Activated T-helper 17 cell treated with anti-CD3 and anti-CD28 coated beads, Interleukin-2, amount 50 U/mL, for 72 hours (primary cell): ENCODE data around the gene PLEKHH3. TPM values are rescaled to one million over a fixed set of nuclear protein-coding genes. Genes with fewer than 3 reads are reported as not detected.

Experiments
- total RNA-seq, 2 donors: library from RNA; stranded (reverse); gene quantifications; one replicate each; pipeline ENCODE4 v1.2.3, GENCODE V29; 2022

PLEKHH3 gene
- total RNA-seq, 2 donors from 2014 or later, result 0.61 to 1.5 TPM

Other genes with a start within 250 kb of the PLEKHH3 start
- gene ATP6V0A1, start 218.1 kb downstream of the PLEKHH3 start, total RNA-seq, result 10 to 100 TPM; 14.6 to 44.3 TPM
- gene NAGLU, start 140.8 kb downstream of the PLEKHH3 start, total RNA-seq, result 10 to 100 TPM in 1 of 2 donors, 1 to 10 TPM in 1; 8.4 to 11.0 TPM
- gene HSD17B1, start 124.1 kb downstream of the PLEKHH3 start, total RNA-seq, result under 1 TPM; 0.82 to 0.90 TPM
- 100 to 1,000 TPM in 1 of 2 donors, 10 to 100 TPM in 1; 76.7 to 108 TPM for gene COASY, start 114.8 kb downstream of the PLEKHH3 start, total RNA-seq
- gene MLX, start 109.9 kb downstream of the PLEKHH3 start, total RNA-seq, result 10 to 100 TPM; 46.2 to 57.8 TPM
- 10 to 100 TPM; 25.9 to 34.2 TPM for gene PSMC3IP, start 99.3 kb downstream of the PLEKHH3 start, total RNA-seq
- gene RETREG3, start 67.6 kb downstream of the PLEKHH3 start, total RNA-seq, result 10 to 100 TPM; 38.5 to 50.7 TPM
- gene TUBG1, start 67.3 kb downstream of the PLEKHH3 start, total RNA-seq, result 10 to 100 TPM; 55.8 to 88.4 TPM
- 10 to 100 TPM in 1 of 2 donors, 1 to 10 TPM in 1; 7.5 to 15.7 TPM for gene TUBG2, start 17.7 kb downstream of the PLEKHH3 start, total RNA-seq
- gene CCR10, start 4.8 kb upstream of the PLEKHH3 start, total RNA-seq, result 1 to 10 TPM in 1 of 2 donors, under 1 TPM in 1; 0.82 to 1.1 TPM
- gene CNTNAP1, start 5.5 kb upstream of the PLEKHH3 start, total RNA-seq, result 1 to 10 TPM in 1 of 2 donors, under 1 TPM in 1; 0.61 to 2.8 TPM
- gene EZH1, start 68.0 kb upstream of the PLEKHH3 start, total RNA-seq, result 10 to 100 TPM; 35.3 to 69.1 TPM
- not detected for gene RAMP2, start 84.2 kb upstream of the PLEKHH3 start, total RNA-seq
- gene VPS25, start 96.5 kb upstream of the PLEKHH3 start, total RNA-seq, result 10 to 100 TPM; 39.3 to 47.5 TPM
- 1 to 10 TPM in 1 of 2 donors, under 1 TPM in 1; 0.41 to 1.5 TPM for gene WNK4, start 103.6 kb upstream of the PLEKHH3 start, total RNA-seq
- gene COA3, start 121.7 kb upstream of the PLEKHH3 start, total RNA-seq, result 10 to 100 TPM; 18.6 to 31.2 TPM
- gene CNTD1, start 121.9 kb upstream of the PLEKHH3 start, total RNA-seq, result under 1 TPM in 1 of 2 donors, not detected in 1; 0.24 TPM
- 10 to 100 TPM; 62.3 to 98.2 TPM for gene BECN1, start 147.3 kb upstream of the PLEKHH3 start, total RNA-seq
- gene PSME3, start 156.4 kb upstream of the PLEKHH3 start, total RNA-seq, result 100 to 1,000 TPM in 1 of 2 donors, 10 to 100 TPM in 1; 56.5 to 159 TPM
- 1 to 10 TPM; 2.0 to 3.4 TPM for gene AOC2, start 167.6 kb upstream of the PLEKHH3 start, total RNA-seq
- 1 to 10 TPM; 2.2 to 3.0 TPM for gene AOC3, start 174.2 kb upstream of the PLEKHH3 start, total RNA-seq
- not detected for gene G6PC1, start 223.8 kb upstream of the PLEKHH3 start, total RNA-seq